HepG2 (cell line): ENCODE results near the gene RABL6. TPM values are rescaled to one million over a fixed set of nuclear protein-coding genes. Genes with fewer than 3 reads are reported as not detected.
A peak's percentile ranks its signal among the peaks of the same experiment; 100 is the strongest.

Source experiments
- ATF7 ChIP-seq, 2 experiments: fragments of 450-650 bp in 1 of 2; sonication (generic) in 1 of 2; formaldehyde crosslinking in 1 of 2; IDR thresholded peaks; 2 replicates each; pipeline versions ENCODE4 v1.4.0 to v1.6.1; 2016 to 2020; ENCODE audit warnings: antibody characterized with exemption in 1 of 2, mild to moderate bottlenecking in 1 of 2, missing genetic modification reagents in 1 of 2
- CCDC6 ChIP-seq: sonication (generic); formaldehyde crosslinking; IDR thresholded peaks from 2 replicates; pipeline ENCODE4 v1.8.1; 2022; ENCODE audit warnings: mild to moderate bottlenecking, missing genetic modification reagents, moderate library complexity
- DMAP1 ChIP-seq: IDR thresholded peaks from 2 replicates; pipeline ENCODE4 v1.6.1; 2016
- IKZF1 ChIP-seq: fragments of 450-650 bp; IDR thresholded peaks from 2 replicates; pipeline ENCODE4 v1.7.1; 2016
- JUN ChIP-seq: sonication (generic); formaldehyde crosslinking; IDR thresholded peaks from 2 replicates; pipeline ENCODE4 v1.4.0; 2020; ENCODE audit warnings: mild to moderate bottlenecking, missing genetic modification reagents
- MTA1 ChIP-seq: sonication (generic); formaldehyde crosslinking; IDR thresholded peaks from 2 replicates; pipeline ENCODE4 v1.4.0; 2020; ENCODE audit warnings: missing genetic modification reagents, mild to moderate bottlenecking, borderline replicate concordance
- MXD4 ChIP-seq: IDR thresholded peaks from 2 replicates; pipeline ENCODE4 v1.6.1; 2016; ENCODE audit warnings: mild to moderate bottlenecking, missing biosample characterization, missing genetic modification reagents
- NFIB ChIP-seq: sonication (generic); formaldehyde crosslinking; IDR thresholded peaks from 2 replicates; pipeline ENCODE4 v1.9.0; 2021; ENCODE audit warnings: missing genetic modification reagents, mild to moderate bottlenecking, borderline replicate concordance
- NFIC ChIP-seq: IDR thresholded peaks from 2 replicates; pipeline ENCODE4 v1.6.1; 2012; ENCODE audit warnings: mild to moderate bottlenecking, low read length, inconsistent platforms
- PHF21A ChIP-seq: sonication (generic); formaldehyde crosslinking; IDR thresholded peaks from 2 replicates; pipeline ENCODE4 v1.5.0; 2020; ENCODE audit warnings: mild to moderate bottlenecking, missing genetic modification reagents
- RXRA ChIP-seq: sonication (generic); formaldehyde crosslinking; IDR thresholded peaks from 2 replicates; pipeline ENCODE4 v1.5.1; 2020; ENCODE audit warnings: missing genetic modification reagents
- SKI ChIP-seq: fragments of 450-650 bp; IDR thresholded peaks from one replicate; pipeline ENCODE4 v1.6.1; 2018; ENCODE audit warnings: mild to moderate bottlenecking; ENCODE audit not compliant: partially characterized antibody
- U2AF1 ChIP-seq: fragments of 200-400 bp; formaldehyde crosslinking; optimal IDR thresholded peaks from 2 replicates; pipeline ENCODE3; 2017; ENCODE audit warnings: mild to moderate bottlenecking, low read depth, low read length
- U2AF2 ChIP-seq: fragments of 200-400 bp; formaldehyde crosslinking; IDR thresholded peaks from 2 replicates; pipeline ENCODE4 v1.6.1; 2017; ENCODE audit warnings: low read depth, mild to moderate bottlenecking, low read length
- ZC3H4 ChIP-seq: sonication (generic); formaldehyde crosslinking; IDR thresholded peaks from 2 replicates; pipeline ENCODE4 v1.4.0; 2020; ENCODE audit warnings: missing genetic modification reagents, borderline replicate concordance
- ZFY ChIP-seq: sonication (generic); formaldehyde crosslinking; IDR thresholded peaks from 2 replicates; pipeline ENCODE4 v1.4.0; 2020; ENCODE audit warnings: missing genetic modification reagents
- ZKSCAN1 ChIP-seq: fragments of 150-350 bp; IDR thresholded peaks from 2 replicates; pipeline ENCODE4 v1.6.1; 2014; ENCODE audit warnings: low read length
- ZNF10 ChIP-seq: sonication (generic); formaldehyde crosslinking; IDR thresholded peaks from 2 replicates; pipeline ENCODE4 v1.4.0; 2020; ENCODE audit warnings: mild to moderate bottlenecking, low read depth, missing genetic modification reagents, borderline replicate concordance
- ZNF136 ChIP-seq: sonication (generic); formaldehyde crosslinking; IDR thresholded peaks from 2 replicates; pipeline ENCODE4 v1.8.1; 2022; ENCODE audit warnings: low read depth, mild to moderate bottlenecking, moderate library complexity, missing genetic modification reagents
- ZNF17 ChIP-seq: sonication (generic); formaldehyde crosslinking; IDR thresholded peaks from 2 replicates; pipeline ENCODE4 v1.5.0; 2020; ENCODE audit warnings: mild to moderate bottlenecking, missing genetic modification reagents
- ZNF235 ChIP-seq: sonication (generic); formaldehyde crosslinking; IDR thresholded peaks from 2 replicates; pipeline ENCODE4 v1.8.1; 2023; ENCODE audit warnings: mild to moderate bottlenecking, missing genetic modification reagents, borderline replicate concordance
- ZNF3 ChIP-seq: IDR thresholded peaks from 2 replicates; pipeline ENCODE4 v1.7.0; 2017; ENCODE audit warnings: inconsistent platforms
- ZNF326 ChIP-seq: sonication (generic); formaldehyde crosslinking; IDR thresholded peaks from 2 replicates; pipeline ENCODE4 v1.4.0; 2020; ENCODE audit warnings: missing genetic modification reagents, borderline replicate concordance
- ZNF589 ChIP-seq: sonication (generic); formaldehyde crosslinking; conservative IDR thresholded peaks from 2 replicates; pipeline ENCODE4 v1.8.0; 2022; ENCODE audit warnings: mild to moderate bottlenecking, moderate library complexity, missing genetic modification reagents
- ZNF672 ChIP-seq: sonication (generic); formaldehyde crosslinking; IDR thresholded peaks from 2 replicates; pipeline ENCODE4 v1.8.1; 2022; ENCODE audit warnings: missing genetic modification reagents
- polyA plus RNA-seq, 8 experiments: library from polyadenylated mRNA; depleted of rRNA in 3 of 8; stranded (reverse) in 7 of 8; unstranded in 1 of 8; fragments of >200 nt; fragmentation: Illumina TruSeq in 4 of 8; extraction: Trizol in 4 of 8; gene quantifications; 2 replicates each; pipeline versions ENCODE4 v1.2.1 to v1.2.3, GENCODE V29; 2011 to 2016; ENCODE audit warnings: low read depth in 4 of 8, missing spikeins in 1 of 8, mixed read lengths in 1 of 8; ENCODE audit not compliant: insufficient read depth in 1 of 8
- total RNA-seq, 5 experiments: library from RNA; depleted of rRNA; stranded (reverse); fragments of >200 nt; fragmentation: Illumina TruSeq; extraction: Trizol; gene quantifications; 2 replicates each; pipeline ENCODE4 v1.2.3, GENCODE V29; 2016; ENCODE audit warnings: low read depth in 1 of 5
- TF ChIP-seq, protein P1 (sequence below): sonication (generic); formaldehyde crosslinking; IDR thresholded peaks from 2 replicates; pipeline ENCODE4 v1.4.0; 2020; ENCODE audit warnings: missing genetic modification reagents
- TF ChIP-seq, protein P2 (sequence below): sonication (generic); formaldehyde crosslinking; IDR thresholded peaks from 2 replicates; pipeline ENCODE4 v1.5.0; 2020; ENCODE audit warnings: missing genetic modification reagents
- TF ChIP-seq, protein P3 (sequence below): sonication (generic); formaldehyde crosslinking; IDR thresholded peaks from 2 replicates; pipeline ENCODE4 v1.4.0; 2020; ENCODE audit warnings: missing genetic modification reagents
- TF ChIP-seq, protein P4 (sequence below): IDR thresholded peaks from 2 replicates; pipeline ENCODE4 v1.6.1; 2018; ENCODE audit warnings: missing genetic modification reagents

RABL6 gene
- total and polyA plus RNA-seq, 2 of the 13 experiments (the other 11 are each of a cell fraction or from before 2014, with no cell fraction given) = 81.5 to 125 TPM

DNA sequence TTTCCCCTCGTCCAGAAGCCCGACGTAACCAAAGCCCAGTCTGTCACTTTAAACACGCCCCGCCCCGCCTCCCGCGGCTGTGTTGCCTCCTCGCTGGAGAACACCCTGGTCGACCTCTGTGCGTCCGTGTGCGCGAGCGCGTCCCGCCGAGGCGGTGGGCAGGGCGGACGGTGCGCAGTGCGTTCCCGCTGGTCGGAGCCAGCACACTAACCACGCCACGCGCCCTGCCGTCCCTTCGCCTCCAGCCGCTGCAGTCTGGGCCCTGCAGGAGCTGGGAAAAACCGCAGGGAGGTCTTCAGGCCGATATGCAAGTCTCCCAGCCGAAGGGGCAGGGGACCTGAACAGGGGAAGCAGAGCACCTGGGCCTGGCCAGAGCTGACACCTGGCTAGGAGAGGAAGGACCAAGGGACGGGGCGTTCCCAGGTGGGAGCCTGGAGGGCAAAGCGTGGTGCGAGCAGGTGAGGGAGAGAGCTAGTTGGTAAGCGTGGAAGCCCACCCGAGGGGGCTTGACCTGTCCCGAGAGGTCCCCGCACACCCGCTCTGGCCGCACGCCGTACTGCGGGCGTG is 40.2 kb downstream of the RABL6 start (continued):
- no peak for TF ChIP-seq ATF7 (IDR thresholded peaks at IDR 0.05)
- no peak for TF ChIP-seq ATF7 (CRISPR knock-in tag; IDR thresholded peaks at IDR 0.05)
- peak; percentile 53 for TF ChIP-seq ZFY (CRISPR knock-in tag)
- TF ChIP-seq U2AF1 = peak; percentile 52
- no peak for TF ChIP-seq CCDC6 (CRISPR knock-in tag)
- peak; percentile 17 for TF ChIP-seq RXRA (CRISPR knock-in tag)
- no peak for TF ChIP-seq U2AF2
- no peak for TF ChIP-seq SKI
- TF ChIP-seq MXD4 (CRISPR knock-in tag) = peak; percentile 28; the same call in 1 of the 2 replicates
- TF ChIP-seq MTA1 (CRISPR knock-in tag) = no peak
- no peak for TF ChIP-seq IKZF1
- TF ChIP-seq ZNF235 (CRISPR knock-in tag) = no peak
- no peak for TF ChIP-seq JUN (CRISPR knock-in tag)
- TF ChIP-seq ZNF3 (CRISPR knock-in tag) = no peak
- no peak for TF ChIP-seq NFIB (CRISPR knock-in tag)
- no peak for TF ChIP-seq ZNF10 (CRISPR knock-in tag)
- TF ChIP-seq ZNF17 (CRISPR knock-in tag) = no peak
- no peak for TF ChIP-seq DMAP1 (CRISPR knock-in tag)
- no peak for TF ChIP-seq ZNF136 (CRISPR knock-in tag)
- TF ChIP-seq PHF21A (CRISPR knock-in tag) = 0 out of 2 replicates have a peak, but pooled peaks have one; percentile 27
- TF ChIP-seq, protein P1, sequence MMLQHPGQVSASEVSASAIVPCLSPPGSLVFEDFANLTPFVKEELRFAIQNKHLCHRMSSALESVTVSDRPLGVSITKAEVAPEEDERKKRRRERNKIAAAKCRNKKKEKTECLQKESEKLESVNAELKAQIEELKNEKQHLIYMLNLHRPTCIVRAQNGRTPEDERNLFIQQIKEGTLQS = no peak
- TF ChIP-seq, protein P2, sequence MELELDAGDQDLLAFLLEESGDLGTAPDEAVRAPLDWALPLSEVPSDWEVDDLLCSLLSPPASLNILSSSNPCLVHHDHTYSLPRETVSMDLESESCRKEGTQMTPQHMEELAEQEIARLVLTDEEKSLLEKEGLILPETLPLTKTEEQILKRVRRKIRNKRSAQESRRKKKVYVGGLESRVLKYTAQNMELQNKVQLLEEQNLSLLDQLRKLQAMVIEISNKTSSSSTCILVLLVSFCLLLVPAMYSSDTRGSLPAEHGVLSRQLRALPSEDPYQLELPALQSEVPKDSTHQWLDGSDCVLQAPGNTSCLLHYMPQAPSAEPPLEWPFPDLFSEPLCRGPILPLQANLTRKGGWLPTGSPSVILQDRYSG (CRISPR knock-in tag) = 0 out of 2 replicates have a peak, but pooled peaks have one; percentile 38
- no peak for TF ChIP-seq ZKSCAN1
- TF ChIP-seq ZNF326 = 0 out of 2 replicates have a peak, but pooled peaks have one; percentile 43
- TF ChIP-seq, protein P3, sequence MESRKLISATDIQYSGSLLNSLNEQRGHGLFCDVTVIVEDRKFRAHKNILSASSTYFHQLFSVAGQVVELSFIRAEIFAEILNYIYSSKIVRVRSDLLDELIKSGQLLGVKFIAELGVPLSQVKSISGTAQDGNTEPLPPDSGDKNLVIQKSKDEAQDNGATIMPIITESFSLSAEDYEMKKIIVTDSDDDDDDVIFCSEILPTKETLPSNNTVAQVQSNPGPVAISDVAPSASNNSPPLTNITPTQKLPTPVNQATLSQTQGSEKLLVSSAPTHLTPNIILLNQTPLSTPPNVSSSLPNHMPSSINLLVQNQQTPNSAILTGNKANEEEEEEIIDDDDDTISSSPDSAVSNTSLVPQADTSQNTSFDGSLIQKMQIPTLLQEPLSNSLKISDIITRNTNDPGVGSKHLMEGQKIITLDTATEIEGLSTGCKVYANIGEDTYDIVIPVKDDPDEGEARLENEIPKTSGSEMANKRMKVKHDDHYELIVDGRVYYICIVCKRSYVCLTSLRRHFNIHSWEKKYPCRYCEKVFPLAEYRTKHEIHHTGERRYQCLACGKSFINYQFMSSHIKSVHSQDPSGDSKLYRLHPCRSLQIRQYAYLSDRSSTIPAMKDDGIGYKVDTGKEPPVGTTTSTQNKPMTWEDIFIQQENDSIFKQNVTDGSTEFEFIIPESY (CRISPR knock-in tag) = peak; percentile 7; the same call in 1 of the 2 replicates
- TF ChIP-seq NFIC = no peak
- peak; percentile 72; the same call in 1 of the 2 replicates for TF ChIP-seq ZNF589 (CRISPR knock-in tag)
- TF ChIP-seq ZC3H4 (CRISPR knock-in tag) = peak; percentile 87; the same call in 1 of the 2 replicates
- 0 out of 2 replicates have a peak, but pooled peaks have one; percentile 73 for TF ChIP-seq ZNF672 (CRISPR knock-in tag)
- TF ChIP-seq, protein P4, sequence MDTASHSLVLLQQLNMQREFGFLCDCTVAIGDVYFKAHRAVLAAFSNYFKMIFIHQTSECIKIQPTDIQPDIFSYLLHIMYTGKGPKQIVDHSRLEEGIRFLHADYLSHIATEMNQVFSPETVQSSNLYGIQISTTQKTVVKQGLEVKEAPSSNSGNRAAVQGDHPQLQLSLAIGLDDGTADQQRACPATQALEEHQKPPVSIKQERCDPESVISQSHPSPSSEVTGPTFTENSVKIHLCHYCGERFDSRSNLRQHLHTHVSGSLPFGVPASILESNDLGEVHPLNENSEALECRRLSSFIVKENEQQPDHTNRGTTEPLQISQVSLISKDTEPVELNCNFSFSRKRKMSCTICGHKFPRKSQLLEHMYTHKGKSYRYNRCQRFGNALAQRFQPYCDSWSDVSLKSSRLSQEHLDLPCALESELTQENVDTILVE = peak; percentile 29; the same call in 1 of the 2 replicates
